Hepatocyte (in vitro differentiated cells): Measurements from ENCODE around the gene LFNG. TPM values are rescaled to one million over a fixed set of nuclear protein-coding genes. Genes with fewer than 3 reads are reported as not detected.

ENCODE experiments used
- DNase-seq: peaks from one replicate; pipeline ENCODE4 v3.0.0-alpha.2; 2016; ENCODE audit warnings: low spot score
- H2AFZ ChIP-seq: fragments of 200-600 bp; sonication (generic); 2 replicates; pipeline ENCODE4 v1.6.0; 2016; ENCODE audit warnings: antibody characterized with exemption, mild to moderate bottlenecking
- H3K27ac ChIP-seq: fragments of 200-600 bp; sonication (generic); 2 replicates; pipeline ENCODE4 v1.5.1; 2016; ENCODE audit warnings: mild to moderate bottlenecking
- H3K27me3 ChIP-seq: fragments of 200-600 bp; sonication (generic); 2 replicates; pipeline ENCODE4 v1.6.1; 2016
- H3K36me3 ChIP-seq: fragments of 200-600 bp; sonication (generic); replicated peaks from 2 replicates; pipeline ENCODE4 v1.5.1; 2016; ENCODE audit warnings: low read depth; ENCODE audit not compliant: insufficient read depth
- H3K4me1 ChIP-seq: fragments of 200-600 bp; sonication (generic); 2 replicates; pipeline ENCODE4 v1.5.1; 2016; ENCODE audit warnings: mild to moderate bottlenecking, moderate library complexity; ENCODE audit not compliant: insufficient read depth
- H3K4me2 ChIP-seq: fragments of 200-600 bp; sonication (generic); 2 replicates; pipeline ENCODE4 v1.6.0; 2016
- H3K4me3 ChIP-seq: fragments of 200-600 bp; sonication (generic); 2 replicates; pipeline ENCODE4 v1.5.1; 2016; ENCODE audit warnings: mild to moderate bottlenecking
- H3K79me2 ChIP-seq: fragments of 200-600 bp; sonication (generic); 2 replicates; pipeline ENCODE4 v1.6.0; 2017; ENCODE audit warnings: mild to moderate bottlenecking
- H3K9me2 ChIP-seq: fragments of 200-600 bp; sonication (generic); replicated peaks from 2 replicates; pipeline ENCODE4 v1.6.0; 2017; ENCODE audit warnings: mild to moderate bottlenecking; ENCODE audit not compliant: insufficient read depth
- H3K9me3 ChIP-seq: fragments of 200-600 bp; sonication (generic); 2 replicates; pipeline ENCODE4 v1.5.1; 2016; ENCODE audit warnings: low read depth, mild to moderate bottlenecking
- H4K20me1 ChIP-seq: fragments of 200-600 bp; sonication (generic); 2 replicates; pipeline ENCODE4 v1.6.0; 2016; ENCODE audit warnings: mild to moderate bottlenecking; ENCODE audit not compliant: insufficient read depth, poor library complexity, severe bottlenecking
- CTCF ChIP-seq: fragments of 200-600 bp; sonication (generic); IDR thresholded peaks from 2 replicates; pipeline ENCODE4 v1.5.1; 2016; ENCODE audit warnings: antibody characterized with exemption, mild to moderate bottlenecking; ENCODE audit not compliant: poor library complexity
- EZH2 ChIP-seq: fragments of 200-600 bp; sonication (generic); IDR thresholded peaks from 2 replicates; pipeline ENCODE4 v1.6.1; 2016; ENCODE audit warnings: antibody characterized with exemption, mild to moderate bottlenecking, borderline replicate concordance
- EZH2phosphoT487 ChIP-seq: fragments of 200-600 bp; sonication (generic); IDR thresholded peaks from one replicate; pipeline ENCODE4 v1.6.1; 2018; ENCODE audit warnings: antibody characterized with exemption, mild to moderate bottlenecking, low read depth, moderate library complexity; ENCODE audit not compliant: unreplicated experiment, severe bottlenecking
- WGBS: methylation state at CpG from one replicate; pipeline ENCODE4 v1.1.6; 2016; ENCODE audit warnings: low lambda C conversion rate; ENCODE audit errors: missing lambda C conversion rate; 5-methylcytosine and 5-hydroxymethylcytosine counted together
- polyA plus RNA-seq: library from polyadenylated mRNA; unstranded; fragments of >200 nt; fragmentation: Nextera tagmentation; extraction: Ambion mirVana; gene quantifications from 2 replicates; pipeline ENCODE4 v1.2.1, GENCODE V29; 2016
- total RNA-seq: library from RNA; depleted of rRNA; stranded (reverse); fragments of >200 nt; gene quantifications from 2 replicates; pipeline ENCODE4 v1.2.3, GENCODE V29; 2014

Gene LFNG
- total and polyA plus RNA-seq, 2 experiments from 2014 or later: 1.2 to 4.5 TPM

- Histone ChIP-seq H4K20me1 (no peaks in the 10 kb centered on the region), H3K27me3 (no peaks in the 10 kb centered on the region), H3K79me2 (no peaks in the 10 kb centered on the region), H3K36me3 (no peaks in the 10 kb centered on the region), H3K4me3 (no peak overlapping the region), H3K9me3 (no peaks in the 10 kb centered on the region), H3K4me2 (no peak overlapping the region), H2AFZ (no peak overlapping the region), H3K27ac (no peak overlapping the region), H3K9me2 (no peaks in the 10 kb centered on the region), H3K4me1 (no peaks in the 10 kb centered on the region)
- no peak for DNase-seq
- 86% methylated on average over 12 of the region's 12 CpGs for WGBS
- TF ChIP-seq EZH2phosphoT487: no peak
- TF ChIP-seq CTCF: no peak
- TF ChIP-seq EZH2: no peak
Measured at GRCh38 chr7:2484868-2485267, 34.7 kb upstream of the LFNG start.

GRCh38 chr7:2487586-2488271 lies 31.8 kb upstream of the LFNG start:
- no peak for DNase-seq
- 77% methylated on average over 10 of the region's 14 CpGs for whole genome bisulfite sequencing
- H3K9me2 ChIP-seq: no peaks in the 10 kb centered on the region
- no peaks in the 10 kb centered on the region for H3K36me3 ChIP-seq
- no peak overlapping the region for H2AFZ ChIP-seq
- H3K4me1 ChIP-seq: no peaks in the 10 kb centered on the region
- H3K4me2 ChIP-seq: no peak overlapping the region
- TF ChIP-seq EZH2phosphoT487 (no peak), CTCF (no peak), EZH2 (no peak)
- H3K27ac ChIP-seq: no peak overlapping the region
- no peaks in the 10 kb centered on the region for H4K20me1 ChIP-seq
- no peaks in the 10 kb centered on the region for H3K27me3 ChIP-seq
- H3K4me3 ChIP-seq: no peak overlapping the region
- no peaks in the 10 kb centered on the region for H3K9me3 ChIP-seq
- H3K79me2 ChIP-seq: no peaks in the 10 kb centered on the region

- no peak overlapping the region for H2AFZ ChIP-seq
- H3K4me3 ChIP-seq: no peak overlapping the region
- H3K27ac ChIP-seq: no peak overlapping the region
- no peaks in the 10 kb centered on the region for H3K9me3 ChIP-seq
- H4K20me1 ChIP-seq: no peaks in the 10 kb centered on the region
- no peaks in the 10 kb centered on the region for H3K9me2 ChIP-seq
- no peak overlapping the region for H3K4me2 ChIP-seq
- WGBS: 91% methylated on average over 8 of the region's 8 CpGs
- H3K36me3 ChIP-seq: no peaks in the 10 kb centered on the region
- H3K4me1 ChIP-seq: peaks cover 3% of the 10 kb centered on the region
- DNase-seq: no peak
- TF ChIP-seq EZH2 (no peak), EZH2phosphoT487 (no peak), CTCF (no peak)
- H3K27me3 ChIP-seq: no peaks in the 10 kb centered on the region
- no peaks in the 10 kb centered on the region for H3K79me2 ChIP-seq
Measured at GRCh38 chr7:2488272-2488645, 31.3 kb upstream of the LFNG start.

GRCh38 chr7:2488681-2489080 lies 30.9 kb upstream of the LFNG start:
- Histone ChIP-seq H3K4me1 (peaks cover 8% of the 10 kb centered on the region), H3K79me2 (no peaks in the 10 kb centered on the region), H3K27ac (no peak overlapping the region), H3K9me2 (no peaks in the 10 kb centered on the region), H3K4me3 (no peak overlapping the region), H3K9me3 (no peaks in the 10 kb centered on the region), H4K20me1 (no peaks in the 10 kb centered on the region), H3K27me3 (no peaks in the 10 kb centered on the region), H3K4me2 (no peak overlapping the region), H3K36me3 (no peaks in the 10 kb centered on the region), H2AFZ (no peak overlapping the region)
- DNase-seq: no peak
- WGBS: 73% methylated on average over 9 of the region's 9 CpGs
- no peak for TF ChIP-seq EZH2phosphoT487
- TF ChIP-seq CTCF: no peak
- no peak for TF ChIP-seq EZH2
